Adrenal gland (tissue), 5 donors: ENCODE measurements around the gene CFAP69.

Source experiments
- CTCF ChIP-seq, 6 experiments: fragments of 450-650 bp in 4 of 6; fragments of 200-600 bp in 2 of 6; sonication (generic) in 1 of 6; IDR thresholded peaks; 1 replicate in 5 of 6; 2 replicates in 1 of 6; pipeline versions ENCODE4 v1.5.1 to v1.8.0; 2016 to 2021; ENCODE audit warnings: antibody characterized with exemption in 6 of 6, mild to moderate bottlenecking in 2 of 6, moderate library complexity in 1 of 6
- POLR2A ChIP-seq, 2 donors: fragments of 450-650 bp; IDR thresholded peaks; one replicate each; pipeline ENCODE4 v1.6.1; 2017; ENCODE audit warnings: antibody characterized with exemption in 2 of 2, mild to moderate bottlenecking in 2 of 2, moderate library complexity in 1 of 2
- donor health status: DM: no; HTN: no; CAD: no.

GRCh38 chr7:90231304-90231703 lies 13.7 kb upstream of the CFAP69 start:
- TF ChIP-seq CTCF (IDR thresholded peaks at IDR 0.05) = no peak
- TF ChIP-seq POLR2A (IDR thresholded peaks at IDR 0.05) = no peak
